HepG2 (cell line): ENCODE measurements around the gene TNIP1. TPM values are rescaled to one million over a fixed set of nuclear protein-coding genes. Genes with fewer than 3 reads are reported as not detected.

Experiments
- ARID5B ChIP-seq: IDR thresholded peaks from 2 replicates; pipeline ENCODE4 v1.4.0; 2020; ENCODE audit warnings: mild to moderate bottlenecking, missing genetic modification reagents
- CEBPB ChIP-seq: IDR thresholded peaks from 2 replicates; pipeline ENCODE4 v1.6.1; 2011; ENCODE audit warnings: low read depth, low read length, improper control_type of control experiment, borderline replicate concordance
- CEBPG ChIP-seq: IDR thresholded peaks from 2 replicates; pipeline ENCODE4 v1.6.1; 2016
- CSRNP2 ChIP-seq: sonication (generic); formaldehyde crosslinking; conservative IDR thresholded peaks from 2 replicates; pipeline ENCODE4 v1.8.0; 2022; ENCODE audit warnings: low read depth, missing genetic modification reagents
- DPF2 ChIP-seq: sonication (generic); formaldehyde crosslinking; IDR thresholded peaks from 2 replicates; pipeline ENCODE4 v1.4.0; 2020; ENCODE audit warnings: mild to moderate bottlenecking, low read depth, missing genetic modification reagents, borderline replicate concordance
- FOXA1 ChIP-seq, 2 experiments: fragments of 450-650 bp in 1 of 2; sonication (generic) in 1 of 2; formaldehyde crosslinking in 1 of 2; IDR thresholded peaks; 2 replicates each; pipeline versions ENCODE4 v1.4.0 to v1.6.1; 2016 to 2020; ENCODE audit warnings: missing genetic modification reagents in 1 of 2
- HDAC2 ChIP-seq: sonication (generic); formaldehyde crosslinking; IDR thresholded peaks from 2 replicates; pipeline ENCODE4 v1.4.0; 2020; ENCODE audit warnings: missing genetic modification reagents
- KMT2B ChIP-seq: IDR thresholded peaks from 2 replicates; pipeline ENCODE4 v1.6.1; 2016; ENCODE audit warnings: missing genetic modification reagents, missing compliant biosample characterization
- MAX ChIP-seq: IDR thresholded peaks from 2 replicates; pipeline ENCODE4 v1.6.1; 2012; ENCODE audit warnings: inconsistent platforms
- NCOA2 ChIP-seq: sonication (generic); formaldehyde crosslinking; IDR thresholded peaks from 2 replicates; pipeline ENCODE4 v1.8.0; 2022; ENCODE audit warnings: inconsistent platforms
- NR2F6 ChIP-seq, 2 experiments: IDR thresholded peaks; 2 replicates each; pipeline ENCODE4 v1.6.1; 2016; ENCODE audit warnings: antibody characterized with exemption in 1 of 2, mild to moderate bottlenecking in 1 of 2
- RARA ChIP-seq: IDR thresholded peaks from 2 replicates; pipeline ENCODE4 v1.6.1; 2016; ENCODE audit warnings: missing genetic modification reagents, missing compliant biosample characterization
- SALL1 ChIP-seq: sonication (generic); formaldehyde crosslinking; IDR thresholded peaks from 2 replicates; pipeline ENCODE4 v1.8.0; 2022; ENCODE audit warnings: mild to moderate bottlenecking, missing genetic modification reagents
- SAP130 ChIP-seq: IDR thresholded peaks from 2 replicates; pipeline ENCODE4 v1.6.1; 2016; ENCODE audit warnings: low read depth
- SMAD3 ChIP-seq: sonication (generic); formaldehyde crosslinking; IDR thresholded peaks from 2 replicates; pipeline ENCODE4 v1.4.0; 2020; ENCODE audit warnings: missing genetic modification reagents
- TFAP4 ChIP-seq: sonication (generic); IDR thresholded peaks from 2 replicates; pipeline ENCODE4 v1.6.1; 2016; ENCODE audit warnings: low read depth, borderline replicate concordance
- ZNF205 ChIP-seq: IDR thresholded peaks from 2 replicates; pipeline ENCODE4 v1.6.1; 2018; ENCODE audit warnings: missing biosample characterization, missing genetic modification reagents
- ZNF281 ChIP-seq: sonication (generic); formaldehyde crosslinking; IDR thresholded peaks from 2 replicates; pipeline ENCODE4 v1.4.0; 2020; ENCODE audit warnings: missing genetic modification reagents, borderline replicate concordance
- ZNF619 ChIP-seq: sonication (generic); formaldehyde crosslinking; IDR thresholded peaks from 2 replicates; pipeline ENCODE4 v1.4.0; 2020; ENCODE audit warnings: mild to moderate bottlenecking, missing genetic modification reagents
- ZNF670 ChIP-seq: sonication (generic); formaldehyde crosslinking; IDR thresholded peaks from 2 replicates; pipeline ENCODE4 v1.8.0; 2022; ENCODE audit warnings: mild to moderate bottlenecking, missing genetic modification reagents, borderline replicate concordance
- ZNF792 ChIP-seq: IDR thresholded peaks from 2 replicates; pipeline ENCODE4 v1.6.1; 2016
- polyA plus RNA-seq, 8 experiments: library from polyadenylated mRNA; depleted of rRNA in 3 of 8; stranded (reverse) in 7 of 8; unstranded in 1 of 8; fragments of >200 nt; fragmentation: Illumina TruSeq in 4 of 8; extraction: Trizol in 4 of 8; gene quantifications; 2 replicates each; pipeline versions ENCODE4 v1.2.1 to v1.2.3, GENCODE V29; 2011 to 2016; ENCODE audit warnings: low read depth in 4 of 8, missing spikeins in 1 of 8, mixed read lengths in 1 of 8; ENCODE audit not compliant: insufficient read depth in 1 of 8
- total RNA-seq, 5 experiments: library from RNA; depleted of rRNA; stranded (reverse); fragments of >200 nt; fragmentation: Illumina TruSeq; extraction: Trizol; gene quantifications; 2 replicates each; pipeline ENCODE4 v1.2.3, GENCODE V29; 2016; ENCODE audit warnings: low read depth in 1 of 5

TNIP1 gene
- total and polyA plus RNA-seq, 2 of the 13 experiments (the other 11 are each of a cell fraction or from before 2014, with no cell fraction given) = 26.2 to 45.9 TPM

GRCh38 chr5:151004499-151004898, 76.3 kb downstream of the TNIP1 start (continued):
- peak; percentile 14; the same call in 1 of the 2 replicates for TF ChIP-seq SMAD3 (CRISPR knock-in tag)
- TF ChIP-seq DPF2 (CRISPR knock-in tag) = peak; percentile 84
- peak; percentile 50; the same call in 1 of the 2 replicates for TF ChIP-seq ZNF670 (CRISPR knock-in tag)
- TF ChIP-seq MAX = peak; percentile 61
- TF ChIP-seq NCOA2 (CRISPR knock-in tag) = peak; percentile 83
- TF ChIP-seq KMT2B (CRISPR knock-in tag) = no peak
- peak; percentile 65; the same call in 1 of the 2 replicates for TF ChIP-seq HDAC2 (CRISPR knock-in tag)
- TF ChIP-seq ZNF792 (CRISPR knock-in tag) = 0 out of 2 replicates have a peak, but pooled peaks have one; percentile 41
- TF ChIP-seq ZNF619 = no peak
- no peak for TF ChIP-seq ZNF281 (CRISPR knock-in tag)
- TF ChIP-seq SALL1 = peak; percentile 56; the same call in 1 of the 2 replicates
- TF ChIP-seq ARID5B (CRISPR knock-in tag) = peak; percentile 85
- peak; percentile 91 for TF ChIP-seq CEBPB
- peak; percentile 96 for TF ChIP-seq CEBPG (CRISPR knock-in tag)
- TF ChIP-seq SAP130 (CRISPR knock-in tag) = peak; percentile 72
- TF ChIP-seq TFAP4 = peak; percentile 32; the same call in 1 of the 2 replicates
- TF ChIP-seq CSRNP2 (CRISPR knock-in tag) = no peak
- peak; percentile 53; the same call in 1 of the 2 replicates for TF ChIP-seq ZNF205 (CRISPR knock-in tag)
- TF ChIP-seq RARA (CRISPR knock-in tag) = peak; percentile 85
- no peak for TF ChIP-seq FOXA1 (IDR thresholded peaks at IDR 0.05)
- peak; percentile 50; the same call in 1 of the 2 replicates for TF ChIP-seq FOXA1 (CRISPR knock-in tag; IDR thresholded peaks at IDR 0.05)
- peak; percentile 71; the same call in 1 of the 2 replicates for TF ChIP-seq NR2F6 (IDR thresholded peaks at IDR 0.05)
- peak; percentile 72 for TF ChIP-seq NR2F6 (CRISPR knock-in tag; IDR thresholded peaks at IDR 0.05)
